A673 (cell line): ENCODE results near the gene FBXO10. TPM values are rescaled to one million over a fixed set of nuclear protein-coding genes. Genes with fewer than 3 reads are reported as not detected.

ENCODE experiments used
- BruUV-seq: library from RNA; stranded (reverse); fragments of 400-500 nt; replicated peaks from 2 replicates; lab custom pipeline; 2021; lab: Mats Ljungman, UMichigan
- CTCF ChIA-PET: fragments of 300-600 bp; sonication (Branson Sonifier 250); formaldehyde crosslinking; loops from one replicate; lab custom pipeline; 2022; ENCODE audit warnings: antibody characterized with exemption; lab: Charles Lee
- POLR2A ChIA-PET: fragments of 300-600 bp; sonication (Branson Sonifier 250); formaldehyde crosslinking; loops from one replicate; lab custom pipeline; 2022; ENCODE audit warnings: antibody characterized with exemption; ENCODE audit not compliant: low non-redundant PET; lab: Charles Lee
- DNase-seq: peaks from one replicate; pipeline ENCODE4 v3.0.0-alpha.2; 2015; ENCODE audit warnings: low spot score
- H3K27ac ChIP-seq: fragments of 200-600 bp; sonication (generic); 2 replicates; pipeline ENCODE4 v1.5.1; 2016; ENCODE audit warnings: mixed run types, low read depth, mild to moderate bottlenecking, mixed read lengths, antibody characterized with exemption, low read length; ENCODE audit not compliant: poor library complexity, severe bottlenecking
- H3K27me3 ChIP-seq: fragments of 200-600 bp; sonication (generic); replicated peaks from 2 replicates; pipeline ENCODE4 v1.6.1; 2017; ENCODE audit warnings: mixed run types, low read depth, mild to moderate bottlenecking, mixed read lengths, antibody characterized with exemption, low read length; ENCODE audit not compliant: insufficient read depth, poor library complexity
- H3K36me3 ChIP-seq: fragments of 200-600 bp; sonication (generic); 2 replicates; pipeline ENCODE4 v1.6.1; 2016; ENCODE audit warnings: mixed run types, mild to moderate bottlenecking, mixed read lengths, antibody characterized with exemption, low read length; ENCODE audit not compliant: insufficient read depth, poor library complexity, severe bottlenecking
- H3K4me1 ChIP-seq: fragments of 200-600 bp; sonication (generic); 2 replicates; pipeline ENCODE4 v1.6.1; 2017; ENCODE audit warnings: mixed run types, mild to moderate bottlenecking, mixed read lengths, antibody characterized with exemption, low read length; ENCODE audit not compliant: insufficient read depth, poor library complexity, severe bottlenecking
- H3K4me3 ChIP-seq: fragments of 200-600 bp; sonication (generic); 2 replicates; pipeline ENCODE4 v1.5.1; 2016; ENCODE audit warnings: low read depth, mixed run types, mild to moderate bottlenecking, mixed read lengths, low read length; ENCODE audit not compliant: poor library complexity, severe bottlenecking
- H3K9me3 ChIP-seq: fragments of 200-600 bp; sonication (generic); 2 replicates; pipeline ENCODE4 v1.6.1; 2016; ENCODE audit warnings: mixed run types, low read depth, mild to moderate bottlenecking, mixed read lengths, antibody characterized with exemption, low read length; ENCODE audit not compliant: poor library complexity, severe bottlenecking
- EZH2 ChIP-seq: fragments of 200-600 bp; sonication (generic); IDR thresholded peaks from 2 replicates; pipeline ENCODE4 v1.6.1; 2017; ENCODE audit warnings: borderline replicate concordance, low read depth, mild to moderate bottlenecking, mixed read lengths, antibody characterized with exemption, low read length; ENCODE audit not compliant: poor library complexity, severe bottlenecking
- intact Hi-C: fragments of 100-400 bp; cut with micrococcal nuclease; formaldehyde crosslinking; loops from one replicate; pipeline ENCODE4 v1.10.0; 2022; ENCODE audit not compliant: unreplicated experiment
- total RNA-seq: library from RNA; stranded (reverse); gene quantifications from 2 replicates; pipeline ENCODE4 v1.2.3, GENCODE V29; 2021
- TF ChIP-seq, protein P1 (sequence below): fragments of 300-800, 200-600 bp; sonication (generic); conservative IDR thresholded peaks from 2 replicates; pipeline ENCODE4 v1.5.1; 2017; ENCODE audit warnings: low read depth, mild to moderate bottlenecking, antibody characterized with exemption, low read length, moderate library complexity, mixed read lengths

Gene FBXO10
- total RNA-seq, 1 experiment from 2014 or later: 14.5 TPM

DNA sequence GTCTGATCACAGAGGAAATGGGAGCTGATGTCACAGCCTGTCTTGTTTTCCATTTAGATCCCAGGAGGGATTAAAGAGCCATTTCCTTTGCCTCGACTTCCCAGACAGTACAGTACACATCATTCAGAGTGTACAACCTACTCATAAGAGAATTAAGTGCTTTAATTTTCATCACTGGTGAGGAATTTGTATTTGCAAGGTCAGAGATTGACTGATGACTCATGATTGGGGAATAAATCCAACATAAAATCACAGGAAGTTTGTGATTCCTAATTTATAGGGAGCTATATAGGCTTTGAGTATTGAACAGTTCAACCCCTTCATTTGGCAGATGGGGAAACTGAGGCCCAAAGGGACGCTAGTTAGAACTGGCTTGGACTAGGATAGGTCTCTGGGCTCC lies 20.3 kb upstream of the FBXO10 start:
- POLR2A ChIA-PET: interaction anchor here (0.5 to 0.8 kb wide), 2 partner anchors 22 to 205 kb away, joined by 3 to 9 read pairs; no protein-coding TSS in a partner anchor
- intact Hi-C loops: loop anchor here (10.0 kb wide), 1 partner anchor 308 kb away; the partner anchor contains the start of gene SLC25A51
- Histone ChIP-seq H3K9me3 (no peaks in the 10 kb centered on the region), H3K36me3 (no peaks in the 10 kb centered on the region), H3K4me1 (peaks cover 5% of the 10 kb centered on the region), H3K27me3 (no peaks in the 10 kb centered on the region), H3K27ac (no peak overlapping the region), H3K4me3 (no peak overlapping the region)
- no peak for DNase-seq
- BruUV-seq: no TSS peak
- CTCF ChIA-PET: no interaction called here
- TF ChIP-seq, protein P1, sequence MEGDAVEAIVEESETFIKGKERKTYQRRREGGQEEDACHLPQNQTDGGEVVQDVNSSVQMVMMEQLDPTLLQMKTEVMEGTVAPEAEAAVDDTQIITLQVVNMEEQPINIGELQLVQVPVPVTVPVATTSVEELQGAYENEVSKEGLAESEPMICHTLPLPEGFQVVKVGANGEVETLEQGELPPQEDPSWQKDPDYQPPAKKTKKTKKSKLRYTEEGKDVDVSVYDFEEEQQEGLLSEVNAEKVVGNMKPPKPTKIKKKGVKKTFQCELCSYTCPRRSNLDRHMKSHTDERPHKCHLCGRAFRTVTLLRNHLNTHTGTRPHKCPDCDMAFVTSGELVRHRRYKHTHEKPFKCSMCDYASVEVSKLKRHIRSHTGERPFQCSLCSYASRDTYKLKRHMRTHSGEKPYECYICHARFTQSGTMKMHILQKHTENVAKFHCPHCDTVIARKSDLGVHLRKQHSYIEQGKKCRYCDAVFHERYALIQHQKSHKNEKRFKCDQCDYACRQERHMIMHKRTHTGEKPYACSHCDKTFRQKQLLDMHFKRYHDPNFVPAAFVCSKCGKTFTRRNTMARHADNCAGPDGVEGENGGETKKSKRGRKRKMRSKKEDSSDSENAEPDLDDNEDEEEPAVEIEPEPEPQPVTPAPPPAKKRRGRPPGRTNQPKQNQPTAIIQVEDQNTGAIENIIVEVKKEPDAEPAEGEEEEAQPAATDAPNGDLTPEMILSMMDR: no peak
- no peak for TF ChIP-seq EZH2

DNA sequence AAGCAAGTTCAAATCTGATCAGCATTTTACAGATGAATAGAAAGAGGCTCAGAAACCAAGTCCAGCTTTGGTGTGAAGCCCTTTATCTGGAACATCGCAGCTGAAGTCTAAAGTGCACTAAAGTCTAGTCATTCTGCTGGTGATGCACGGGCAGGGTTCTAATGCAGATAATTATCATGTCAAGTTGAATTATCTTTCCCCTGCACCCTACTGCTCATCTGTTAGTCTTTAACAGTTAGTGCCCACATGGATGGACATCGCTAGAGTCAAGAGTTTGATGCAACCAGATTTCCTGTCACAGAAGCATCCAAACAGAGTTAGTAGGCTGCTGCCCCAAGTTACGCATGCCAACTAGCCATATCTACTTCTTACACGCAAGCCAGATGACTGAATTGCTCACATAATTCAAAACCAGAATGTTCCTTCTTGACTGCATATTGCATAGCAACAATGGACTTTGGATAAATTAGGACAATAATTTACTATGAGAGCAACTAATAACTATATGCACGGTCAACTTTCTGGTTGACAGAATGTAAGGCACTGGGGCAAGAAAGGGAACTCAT lies 17.8 kb upstream of the FBXO10 start:
- Histone ChIP-seq H3K27me3 (no peaks in the 10 kb centered on the region), H3K36me3 (peaks cover 4% of the 10 kb centered on the region), H3K4me3 (no peak overlapping the region), H3K27ac (no peak overlapping the region), H3K4me1 (peaks cover 12% of the 10 kb centered on the region), H3K9me3 (no peaks in the 10 kb centered on the region)
- BruUV-seq: no TSS peak
- CTCF ChIA-PET: interaction anchor here (0.6 to 0.7 kb wide), 2 partner anchors 17 to 76 kb away, joined by 3 to 4 read pairs; no protein-coding TSS in a partner anchor
- TF ChIP-seq EZH2: no peak
- TF ChIP-seq, protein P1: no peak
- no peak for DNase-seq
- intact Hi-C loops: loop anchor here (10.0 kb wide), 1 partner anchor 311 kb away; the partner anchor contains the start of gene SLC25A51
- POLR2A ChIA-PET: no interaction called here

DNA sequence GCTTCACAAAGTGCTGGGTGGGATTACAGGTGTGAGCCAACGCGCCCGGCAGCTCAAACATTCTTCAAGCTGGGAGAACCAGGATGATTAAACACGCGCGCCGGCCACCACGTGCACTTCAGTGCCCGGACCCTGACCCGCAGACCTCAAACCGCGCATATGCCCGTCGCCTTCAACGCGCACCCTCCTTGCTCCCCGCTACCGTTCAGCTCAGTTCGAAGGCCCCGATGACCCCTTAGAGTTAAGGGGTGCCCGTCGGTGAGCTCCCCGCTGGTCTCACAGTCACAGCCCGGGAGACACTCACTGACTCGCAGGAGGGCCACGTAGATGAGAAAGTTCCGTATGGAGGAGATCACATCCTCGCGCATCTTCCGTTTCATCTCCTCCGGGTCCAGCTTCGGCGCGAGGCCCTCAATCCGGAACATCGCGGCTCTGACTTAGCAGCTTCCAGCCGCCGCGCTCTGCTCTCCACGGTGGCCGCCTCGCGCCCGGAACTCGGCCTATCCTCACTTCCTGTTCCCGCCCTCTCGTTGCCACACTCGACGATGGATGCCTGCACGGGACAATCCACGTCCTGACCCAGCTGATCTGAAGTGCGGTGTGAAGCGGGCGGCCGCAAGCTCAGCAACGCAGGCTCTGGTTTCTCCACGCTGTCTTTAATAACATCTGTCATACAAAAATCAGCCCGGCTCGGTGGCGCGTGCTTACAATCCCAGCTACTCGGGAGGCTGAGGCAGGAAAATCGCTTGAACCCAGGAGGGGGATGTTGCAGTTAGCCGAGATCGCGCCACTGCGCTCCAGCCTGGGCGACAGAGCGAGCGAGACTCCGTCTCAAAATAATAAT lies 16.1 kb upstream of the FBXO10 start, which contains the start of gene TOMM5:
Gene TOMM5 (minus strand): TSS at position 490 of the 844 bp plus-strand sequence. CDS start 65 bp downstream, at position 425.
- peak; percentile 96 for DNase-seq
- H3K9me3 ChIP-seq: no peaks in the 10 kb centered on the region
- H3K4me3 ChIP-seq: peak within 1 kb of the TSS; percentile 89
- H3K27me3 ChIP-seq: no peaks in the 10 kb centered on the region
- ChIA-PET POLR2A (interaction anchor here (0.5 to 0.6 kb wide), 2 partner anchors 12 to 100 kb away, joined by 4 to 18 read pairs; no protein-coding TSS in a partner anchor), CTCF (interaction anchor here (0.6 kb wide), 1 partner anchor 30 kb away, joined by 4 read pairs; no protein-coding TSS in a partner anchor)
- H3K4me1 ChIP-seq: peaks cover 12% of the 10 kb centered on the region
- intact Hi-C loops: loop anchor here (10.0 kb wide), 1 partner anchor 312 kb away; the partner anchor contains the start of gene SLC25A51
- H3K27ac ChIP-seq: peak within 1 kb of the TSS; percentile 91
- H3K36me3 ChIP-seq: peaks cover 20% of the 10 kb centered on the region
- BruUV-seq: TSS peak; percentile 33
- TF ChIP-seq, protein P1: no peak
- TF ChIP-seq EZH2: no peak
